EL (cell line): ENCODE measurements around the gene TCF19.
A peak's percentile ranks its signal among the peaks of the same experiment; 100 is the strongest.
"Not testable (repeated sequence)": the region's sequence is repeated elsewhere in the genome, so short reads cannot be mapped to it uniquely, and the experiment has no call there.

ENCODE experiments used
- DNase-seq: peaks from one replicate; pipeline ENCODE4 v3.0.0-alpha.2; 2016

Gene TCF19

DNA sequence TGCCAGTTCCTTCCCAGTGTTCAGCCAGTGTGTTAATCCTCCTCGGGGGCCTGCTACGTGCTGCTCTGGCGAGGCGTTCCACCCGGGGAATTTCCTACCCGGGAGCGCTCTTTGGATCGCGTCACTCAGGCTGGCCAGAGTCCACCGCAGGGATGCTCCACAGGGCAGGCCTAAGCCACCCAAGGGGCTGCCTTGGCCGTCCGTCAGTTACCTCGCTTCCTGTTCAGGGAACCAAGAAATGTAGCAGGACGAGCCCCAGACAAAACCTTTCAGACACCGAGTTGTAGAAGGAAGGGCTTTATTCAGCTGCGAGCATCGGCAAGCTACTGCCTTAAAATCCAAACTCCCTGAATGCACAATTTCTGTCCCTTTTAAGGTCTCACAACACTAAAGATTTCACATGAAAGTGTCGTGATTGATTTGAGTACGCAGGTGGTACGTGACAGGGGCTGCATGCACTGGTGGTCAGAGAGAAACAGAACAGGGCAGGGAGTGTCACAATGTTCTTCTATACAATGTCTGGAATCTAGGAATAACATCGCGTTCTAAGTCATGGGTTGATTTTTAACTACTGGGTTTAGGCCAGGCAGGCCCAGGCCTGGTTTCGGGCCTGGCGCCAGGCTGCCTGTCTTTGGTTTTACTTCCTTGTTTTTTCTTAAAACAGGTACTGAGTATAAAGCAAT lies 27.8 kb downstream of the TCF19 start:
- no peak for DNase-seq

DNA sequence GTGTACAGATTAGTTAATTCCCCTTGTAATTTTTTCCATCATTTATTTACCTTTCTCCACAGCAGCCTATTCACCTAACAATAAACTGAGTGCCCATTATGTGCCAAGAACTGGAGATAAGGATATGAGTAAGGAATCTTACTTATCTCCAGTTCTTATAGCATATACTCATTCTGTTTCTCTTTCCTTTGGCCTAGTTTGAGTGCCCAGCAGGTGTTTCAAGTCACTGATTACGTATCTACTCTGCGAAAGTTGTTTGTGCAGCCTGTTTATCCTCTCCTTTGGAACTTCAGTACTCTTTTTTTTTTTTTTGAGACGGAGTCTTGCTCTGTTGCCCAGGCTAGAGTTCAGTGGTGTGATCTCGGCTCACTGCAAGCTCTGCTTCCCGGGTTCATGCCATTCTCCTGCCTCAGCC lies 29.4 kb downstream of the TCF19 start:
- DNase-seq: no peak

DNA sequence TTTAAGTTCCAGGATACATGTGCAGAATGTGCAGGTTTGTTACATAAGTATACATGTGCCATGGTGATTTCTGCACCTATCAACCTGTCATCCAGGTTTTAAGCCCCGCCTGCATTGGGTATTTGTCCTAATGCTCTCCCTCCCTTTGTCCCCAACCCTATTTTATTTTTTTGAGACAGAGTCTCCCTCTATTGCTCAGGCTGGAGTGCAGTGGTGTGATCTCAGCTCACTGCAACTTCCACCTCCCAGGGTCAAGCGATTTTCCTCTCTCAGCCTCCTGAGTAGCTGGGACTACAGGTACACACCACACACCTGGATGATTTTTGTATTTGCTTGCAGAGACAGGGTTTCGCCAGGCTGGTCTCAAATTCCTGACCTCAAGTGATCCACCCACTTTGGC lies 30.8 kb downstream of the TCF19 start:
- not testable (repeated sequence) for DNase-seq

DNA sequence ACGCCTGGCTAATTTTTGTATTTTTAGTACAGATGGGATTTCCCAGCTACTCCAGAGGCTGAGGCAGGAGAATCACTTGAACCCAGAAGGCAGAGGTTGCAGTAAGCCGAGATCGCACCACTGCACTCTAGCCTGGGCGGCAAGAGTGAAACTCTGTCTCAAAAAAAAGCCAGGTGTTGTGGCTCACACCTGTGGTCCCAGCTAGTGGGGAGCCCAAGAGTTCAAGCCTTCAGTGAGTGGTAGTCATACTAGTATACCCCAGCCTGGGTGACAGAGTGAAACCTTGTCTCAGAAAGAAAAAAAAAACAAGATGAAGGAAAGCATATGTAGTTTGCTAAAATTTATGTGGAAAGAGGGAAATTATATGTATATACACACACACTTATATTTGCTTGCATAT lies 32.1 kb downstream of the TCF19 start:
- no peak for DNase-seq

DNA sequence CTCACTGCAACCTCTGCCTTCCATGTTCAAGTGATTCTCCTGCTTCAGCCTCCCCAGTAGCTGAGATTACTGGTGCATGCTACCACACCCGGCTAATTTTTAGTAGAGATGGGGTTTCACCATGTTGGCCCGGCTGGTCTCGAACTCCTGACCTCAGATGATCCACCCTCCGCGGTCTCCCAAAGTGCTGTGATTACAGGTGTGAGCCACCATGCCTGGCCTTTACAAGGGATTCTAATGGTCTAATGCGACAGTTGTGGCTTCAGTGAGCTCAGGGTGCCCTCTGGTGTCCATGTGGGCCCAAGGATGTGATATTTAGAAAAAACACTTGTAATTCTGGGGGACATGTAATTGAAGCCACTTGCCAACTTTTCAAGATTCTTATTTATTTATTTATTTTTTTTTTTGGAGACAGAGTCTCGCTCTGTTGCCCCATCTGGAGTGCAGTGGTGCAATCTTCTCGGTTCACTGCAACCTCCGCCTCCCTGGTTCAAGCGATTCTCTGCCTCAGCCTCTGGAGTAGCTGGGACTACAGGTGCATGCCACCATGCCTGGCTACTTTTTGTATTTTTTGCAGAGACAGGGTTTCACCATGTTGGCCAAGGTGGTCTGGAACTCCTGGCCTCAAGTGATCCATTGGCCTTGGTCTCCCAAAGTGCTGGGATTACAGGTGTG lies 34.2 kb downstream of the TCF19 start:
- peak; percentile 73 for DNase-seq

DNA sequence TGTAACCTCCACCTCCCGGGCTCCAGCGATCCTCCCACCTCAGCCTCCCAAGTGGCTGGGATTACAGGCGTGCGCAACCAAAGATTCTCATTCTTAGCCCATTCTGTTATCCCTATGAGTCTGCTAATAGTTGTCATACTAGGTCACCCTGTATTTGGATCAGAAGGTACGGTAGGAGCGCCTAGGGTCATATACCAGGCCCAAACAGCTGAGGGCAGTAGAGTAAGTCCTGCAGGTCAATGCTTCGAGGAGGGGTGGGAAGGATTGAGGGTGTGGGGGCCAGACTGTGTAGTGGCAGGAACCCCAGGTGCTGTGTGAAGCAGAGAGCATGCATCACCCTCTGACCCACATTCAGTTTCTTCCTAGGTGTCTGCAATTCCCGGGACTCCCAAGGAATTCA lies 34.8 kb downstream of the TCF19 start:
- DNase-seq: no peak

DNA sequence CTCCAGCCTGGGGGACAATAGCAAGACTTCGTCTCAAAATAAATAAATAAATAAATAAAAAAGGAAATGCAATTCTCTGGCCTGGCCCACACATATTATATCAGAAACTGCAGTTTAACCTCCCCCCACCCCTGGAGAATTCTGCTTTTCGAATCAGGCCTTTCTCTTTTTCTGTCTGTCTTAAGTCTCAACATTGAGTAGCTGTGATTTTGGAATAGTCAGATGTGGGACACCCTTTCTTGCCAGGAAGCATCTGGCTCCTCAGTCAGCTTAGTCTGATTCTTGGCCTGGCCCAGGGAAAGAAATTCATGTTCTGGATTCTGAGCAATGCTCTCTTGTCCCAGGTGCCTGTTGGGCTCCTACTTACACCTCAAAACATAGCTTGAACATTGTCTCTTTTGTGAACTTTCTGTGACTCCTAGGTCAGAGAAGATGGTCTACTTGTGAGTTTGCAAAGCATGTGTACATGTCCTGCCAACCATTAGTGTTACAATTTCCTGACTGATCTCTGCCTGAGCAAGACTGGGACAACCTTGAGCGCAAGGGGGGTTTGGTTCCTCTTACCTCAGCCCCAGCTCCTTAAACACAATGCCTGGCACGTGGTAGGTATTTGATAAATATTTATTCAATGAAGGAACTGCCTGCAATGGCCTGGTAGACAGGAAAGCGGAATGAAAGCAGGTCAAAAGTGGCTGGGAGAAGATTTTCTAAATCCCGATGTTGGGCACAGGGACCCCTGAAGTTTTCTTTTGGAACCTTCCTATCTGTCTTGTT lies 35.9 kb downstream of the TCF19 start:
- DNase-seq: no peak

DNA sequence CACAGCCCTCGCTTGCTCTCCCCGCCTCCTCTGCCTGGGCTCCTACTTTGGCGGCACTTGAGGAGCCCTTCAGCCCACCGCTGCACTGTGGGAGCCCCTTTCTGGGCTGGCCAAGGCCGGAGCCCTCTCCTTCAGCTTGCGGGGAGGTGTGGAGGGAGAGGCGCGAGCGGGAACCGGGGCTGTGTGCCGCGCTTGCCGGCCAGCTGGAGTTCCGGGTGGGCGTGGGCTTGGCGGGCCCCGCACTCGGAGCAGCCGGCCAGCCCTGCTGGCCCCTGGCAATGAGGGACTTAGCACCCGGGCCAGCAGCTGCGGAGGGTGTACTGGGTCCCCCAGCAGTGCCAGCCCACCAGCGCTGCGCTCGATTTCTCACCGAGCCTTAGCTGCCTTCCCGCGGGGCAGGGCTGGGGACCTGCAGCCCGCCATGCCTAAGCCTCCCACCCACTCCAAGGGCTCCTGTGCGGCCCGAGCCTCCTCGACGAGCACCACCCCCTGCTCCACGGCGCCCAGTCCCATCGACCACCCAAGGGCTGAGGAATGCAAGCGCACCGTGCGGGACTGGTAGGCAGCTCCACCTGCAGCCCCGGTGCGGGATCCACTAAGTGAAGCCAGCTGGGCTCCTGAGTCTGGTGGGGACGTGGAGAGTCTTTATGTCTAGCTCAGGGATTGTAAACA lies 37.1 kb downstream of the TCF19 start:
- not testable (repeated sequence) for DNase-seq

DNA sequence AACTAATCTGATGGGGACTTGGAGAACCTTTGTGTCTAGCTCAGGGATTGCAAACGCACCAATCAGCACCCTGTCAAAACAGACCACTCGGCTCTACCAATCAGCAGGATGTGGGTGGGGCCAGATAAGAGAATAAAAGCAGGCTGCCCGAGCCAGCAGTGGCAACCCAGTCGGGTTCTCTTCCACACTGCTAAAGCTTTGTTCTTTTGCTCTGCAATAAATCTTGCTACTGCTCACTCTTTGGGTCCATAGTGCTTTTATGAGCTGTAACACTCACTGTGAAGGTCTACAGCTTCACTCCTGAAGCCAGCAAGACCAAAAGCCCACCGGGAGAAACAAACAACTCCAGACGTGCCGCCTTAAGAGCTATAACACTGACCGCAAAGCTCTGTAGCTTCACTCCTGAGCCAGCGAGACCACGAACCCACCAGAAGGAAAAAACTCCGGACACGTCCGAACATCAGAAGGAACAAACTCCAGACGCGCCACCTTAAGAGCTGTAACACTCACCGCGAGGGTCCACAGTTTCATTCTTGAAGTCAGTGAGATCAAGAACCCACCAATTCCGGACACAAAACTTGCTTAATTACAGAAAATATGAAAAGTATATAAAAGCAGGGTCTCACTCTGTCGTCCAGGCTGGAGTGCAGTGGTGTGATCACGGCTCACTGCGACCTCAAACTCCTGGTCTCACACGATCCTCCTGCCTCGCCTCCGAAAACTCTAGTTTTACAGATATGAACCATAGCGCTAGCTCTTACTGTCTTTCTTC lies 38.0 kb downstream of the TCF19 start:
- not testable (repeated sequence) for DNase-seq

DNA sequence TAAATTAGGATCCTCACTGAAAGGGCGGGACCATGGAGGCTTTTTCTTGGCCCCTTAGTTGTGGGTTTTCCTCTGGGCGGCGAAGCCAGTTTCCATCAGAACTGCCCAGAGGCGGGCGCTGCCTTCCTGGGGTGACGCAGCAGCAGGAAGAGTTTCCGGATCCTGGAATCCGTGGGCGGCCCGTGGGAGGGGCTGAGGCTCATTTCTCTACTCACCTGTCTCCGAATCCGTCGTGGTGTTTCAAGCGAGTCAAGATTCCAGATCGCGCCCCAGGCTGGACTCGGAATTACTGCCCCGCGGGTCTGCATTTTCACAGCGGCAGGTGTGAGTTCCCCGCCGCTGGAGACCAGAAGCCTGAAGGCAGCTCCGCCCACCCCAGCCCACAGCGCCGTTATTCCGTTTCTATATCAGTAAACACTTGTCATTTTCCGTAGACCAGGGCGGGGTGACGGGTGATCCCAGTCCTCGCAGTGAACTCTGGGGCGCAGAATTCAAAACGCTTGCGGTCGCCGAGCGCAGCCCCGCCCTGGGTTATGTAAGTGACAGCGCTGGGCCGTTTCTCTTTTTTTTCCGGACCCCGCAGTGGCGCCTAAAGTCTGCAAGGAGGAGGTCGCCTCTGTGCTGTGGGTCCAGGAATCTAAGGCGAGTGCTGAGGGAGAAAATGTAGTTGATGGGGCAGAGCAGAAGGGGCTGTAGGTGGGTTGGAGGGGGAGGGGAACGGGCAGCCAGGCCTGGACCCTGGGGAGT lies 39.3 kb downstream of the TCF19 start:
- peak; percentile 88 for DNase-seq

DNA sequence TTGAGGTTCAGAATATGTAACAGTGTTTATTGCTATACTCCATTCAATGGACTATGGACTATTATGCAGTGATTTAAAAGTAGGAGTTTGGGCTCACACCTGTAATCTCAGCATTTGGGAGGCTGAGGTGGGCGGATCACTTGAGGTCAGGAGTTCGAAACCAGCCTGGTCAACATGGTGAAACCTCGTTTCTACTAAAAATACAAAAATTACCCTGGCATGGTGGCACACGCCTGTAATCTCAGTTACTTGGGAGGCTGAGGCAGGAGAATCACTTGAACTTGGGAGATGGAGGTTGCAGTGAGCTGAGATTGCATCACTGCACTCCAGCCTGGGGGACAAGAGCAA lies 40.7 kb downstream of the TCF19 start:
- DNase-seq: not testable (repeated sequence)

DNA sequence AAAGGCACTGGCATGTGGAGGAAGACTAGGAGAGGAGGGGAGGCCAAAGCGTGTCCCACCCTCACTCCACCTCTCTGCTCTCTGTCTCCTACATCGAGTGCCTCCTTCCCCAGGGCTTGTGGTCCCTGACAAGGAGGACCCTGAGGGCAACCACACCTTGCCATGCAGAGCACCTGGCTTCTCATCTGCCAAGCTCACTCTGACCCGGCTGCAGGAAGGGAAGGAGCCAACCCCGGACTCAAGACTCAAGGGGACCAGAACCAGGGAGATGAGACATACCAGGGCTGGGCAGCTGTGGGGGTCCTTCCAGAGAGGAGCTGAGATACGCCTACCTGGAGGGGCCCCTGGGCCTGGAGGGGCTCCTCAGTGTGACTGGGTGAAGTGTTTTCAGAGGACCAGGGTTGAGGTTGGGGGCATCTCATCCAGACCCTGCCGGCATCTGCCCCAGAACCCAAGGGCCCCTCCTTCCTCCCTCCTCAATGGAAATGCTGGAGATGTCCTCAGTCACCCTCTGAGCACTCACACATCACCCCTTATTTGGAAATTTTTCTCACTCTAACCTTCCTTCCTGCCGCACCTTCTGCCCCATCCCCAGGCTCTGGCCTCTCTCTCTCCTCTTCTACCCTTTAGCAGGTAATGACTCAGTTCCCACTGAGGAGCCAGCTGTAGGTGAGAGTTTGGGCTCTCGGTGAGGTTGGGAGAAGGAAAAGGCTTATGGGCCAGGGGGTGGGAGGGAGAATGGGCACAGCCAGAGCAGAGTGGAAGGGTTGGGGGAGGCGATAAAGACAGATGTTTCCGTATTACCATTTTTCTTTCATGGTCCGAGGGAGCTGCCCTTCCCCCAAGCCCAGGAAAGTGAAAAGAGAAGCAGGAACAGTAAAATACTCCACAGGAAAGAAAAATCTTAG lies 44.1 kb downstream of the TCF19 start:
- no peak for DNase-seq

DNA sequence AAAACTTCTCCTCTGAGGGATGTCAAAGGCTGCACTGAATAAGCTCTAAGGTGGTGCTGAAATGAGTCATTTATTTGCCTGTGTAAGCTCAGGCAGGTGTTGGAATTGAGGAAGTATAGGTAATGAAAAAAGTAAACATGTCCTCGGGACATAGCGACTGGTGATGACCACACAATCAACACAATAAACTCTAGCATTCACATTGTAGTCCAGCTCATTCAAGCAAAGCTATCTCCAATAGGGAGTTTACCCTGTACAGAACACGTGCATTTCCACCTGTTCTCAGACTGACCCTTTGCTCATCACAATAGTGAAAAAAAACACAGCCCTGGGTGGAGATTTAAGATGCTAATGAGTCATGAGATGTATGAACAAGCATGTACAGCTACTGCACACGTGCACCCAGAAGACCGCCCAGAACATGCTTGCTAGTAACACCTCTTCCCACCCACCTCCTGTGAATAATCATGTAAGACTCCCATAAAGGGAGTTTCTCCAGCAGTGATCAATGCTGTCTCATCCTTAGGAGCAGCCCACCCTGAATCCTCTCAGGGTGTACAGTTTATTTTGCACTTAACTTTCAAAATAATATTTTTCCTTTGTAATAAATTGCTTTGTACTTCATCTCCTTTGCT lies 45.1 kb downstream of the TCF19 start:
- DNase-seq: peak; percentile 84

DNA sequence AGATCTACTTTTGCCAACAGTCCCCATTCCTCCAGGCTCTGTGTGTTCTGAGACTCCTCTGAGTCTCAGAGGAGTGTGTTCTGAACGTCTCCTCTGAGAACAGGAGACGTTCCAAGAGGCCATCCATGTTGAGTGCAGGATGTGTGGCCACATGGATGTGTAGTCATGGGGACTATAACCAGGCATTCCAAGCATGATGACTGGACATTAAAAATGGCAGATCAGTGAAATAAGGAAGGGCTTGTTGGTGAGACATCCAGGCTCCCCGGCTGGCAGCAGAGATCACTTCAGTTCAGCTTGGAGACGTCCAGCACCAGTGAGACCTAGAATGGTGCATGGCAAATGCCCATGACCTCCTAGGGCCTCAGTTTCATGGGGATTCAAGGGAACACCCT lies 46.4 kb downstream of the TCF19 start:
- DNase-seq: peak; percentile 37

DNA sequence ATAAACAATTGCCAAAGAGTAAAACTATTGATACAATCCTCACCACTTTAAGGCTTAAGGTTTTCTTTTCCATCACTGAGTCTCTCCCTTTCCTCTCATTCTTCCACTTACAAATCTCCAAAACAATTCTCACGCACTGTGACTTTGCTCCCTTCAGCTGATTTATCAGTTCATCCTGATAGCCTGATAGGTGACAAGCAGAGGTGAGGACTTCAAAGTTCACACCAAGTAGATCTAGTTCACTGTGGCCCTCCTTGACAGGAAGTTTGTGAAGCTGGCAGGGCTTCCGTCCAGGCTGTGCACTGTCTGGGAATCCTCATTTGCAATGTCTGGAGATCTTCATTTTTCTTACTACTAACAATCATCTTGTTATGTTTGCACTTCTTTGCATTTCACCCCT lies 47.2 kb downstream of the TCF19 start:
- no peak for DNase-seq

DNA sequence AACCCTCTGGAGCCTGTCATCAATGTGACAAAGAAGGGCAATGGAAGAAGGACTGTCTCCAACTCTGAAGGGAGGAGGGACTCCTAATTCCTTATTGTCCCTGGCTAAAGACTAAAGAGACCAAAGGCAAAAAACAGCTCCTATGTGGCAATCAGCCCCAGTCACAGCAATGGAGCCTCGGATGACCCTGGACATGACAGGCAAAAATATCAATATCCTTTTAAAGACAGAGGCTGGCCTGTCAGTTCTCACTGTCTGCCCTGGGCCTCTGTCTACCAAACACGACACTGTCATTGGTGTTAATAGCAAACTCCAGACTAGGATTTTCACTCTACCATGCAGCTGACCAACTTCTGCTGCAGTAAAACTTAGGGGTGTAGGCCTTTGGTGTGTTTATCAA lies 50.1 kb downstream of the TCF19 start:
- DNase-seq: no peak

DNA sequence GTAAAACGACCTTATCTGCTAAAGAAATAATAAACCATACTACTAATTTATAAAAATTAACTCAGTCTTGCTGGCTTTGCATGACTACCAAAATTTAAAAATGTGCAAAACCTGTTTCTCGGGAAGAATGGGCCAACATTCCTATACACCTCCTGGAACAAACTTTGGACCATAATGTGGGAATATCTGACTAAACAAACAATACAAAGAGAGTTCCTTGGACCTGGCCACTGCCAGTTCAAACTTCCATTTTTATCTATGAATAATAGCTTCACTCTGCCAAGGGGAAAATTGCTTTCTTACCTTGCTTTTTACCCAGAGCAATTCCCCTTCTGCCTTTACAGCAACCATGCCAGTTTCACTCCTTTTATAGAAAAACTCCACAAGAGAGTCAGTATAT lies 50.7 kb downstream of the TCF19 start:
- no peak for DNase-seq

DNA sequence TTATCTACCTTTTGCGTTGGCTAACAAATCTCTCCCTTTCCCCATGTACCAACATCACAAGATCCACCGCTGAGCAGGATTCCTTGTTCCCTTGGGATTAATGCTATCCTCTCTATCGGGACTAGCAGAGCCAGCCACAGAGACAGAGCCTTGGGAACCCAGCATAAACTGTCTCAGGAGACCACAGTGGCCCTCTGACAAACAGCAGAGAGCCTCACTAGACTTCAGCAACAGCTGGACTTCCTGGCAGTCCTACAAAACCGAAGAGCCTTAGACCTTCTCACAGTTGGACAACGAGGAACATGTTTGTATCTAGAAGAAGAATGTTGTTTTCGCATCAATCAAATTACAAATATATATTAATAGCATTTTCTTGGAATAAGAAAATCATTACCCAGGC lies 51.7 kb downstream of the TCF19 start:
- DNase-seq: no peak

DNA sequence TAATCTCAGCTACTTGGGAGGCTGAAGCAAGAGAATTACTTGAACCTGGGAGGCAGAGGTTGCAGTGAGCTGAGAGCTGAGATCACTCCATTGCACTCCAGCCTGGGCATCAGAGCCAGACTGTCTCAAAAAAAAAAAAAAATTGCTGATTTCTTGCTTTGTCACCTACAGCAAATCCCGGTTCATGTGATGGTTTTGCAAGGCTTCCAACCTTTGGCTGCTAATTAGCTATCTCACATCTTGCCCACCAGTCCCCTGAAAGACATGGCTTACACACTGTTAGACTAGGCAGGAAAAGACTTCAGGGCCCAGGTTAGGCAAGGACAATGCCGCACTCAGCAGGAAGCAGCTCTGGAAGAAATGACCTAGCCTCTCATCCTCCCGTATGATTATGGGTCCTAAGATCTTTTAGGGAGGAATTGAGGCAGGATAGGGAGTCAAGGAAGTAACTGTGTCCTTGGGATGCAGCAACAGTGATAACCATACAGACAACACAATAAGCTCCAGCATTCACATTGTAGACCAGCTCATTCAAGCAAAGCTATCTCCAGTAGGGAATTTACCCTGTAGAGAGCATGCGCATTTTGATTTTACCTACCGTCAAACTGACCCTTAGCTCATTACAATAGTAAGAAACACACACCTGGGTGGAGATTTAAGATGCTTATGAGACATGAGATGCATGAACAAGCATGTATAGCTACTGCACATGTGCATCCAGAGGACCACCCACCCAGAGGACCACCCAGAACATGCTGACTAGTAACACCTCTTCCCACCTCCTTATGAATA lies 52.5 kb downstream of the TCF19 start:
- DNase-seq: no peak
